H1 (cell line): ENCODE data around the gene RNGTT. TPM values are rescaled to one million over a fixed set of nuclear protein-coding genes. Genes with fewer than 3 reads are reported as not detected.

ENCODE experiments used
- NANOG ChIP-seq: IDR thresholded peaks from 2 replicates; pipeline ENCODE4 v1.6.1; 2011; ENCODE audit warnings: low read length, low read depth, mild to moderate bottlenecking, inconsistent platforms; ENCODE audit not compliant: insufficient read depth, poor library complexity, severe bottlenecking
- RBBP5 ChIP-seq: IDR thresholded peaks from 2 replicates; pipeline ENCODE4 v1.7.1; 2012; ENCODE audit warnings: low read depth, mild to moderate bottlenecking, inconsistent platforms, low read length, moderate library complexity, borderline replicate concordance
- RNF2 ChIP-seq: fragments of 200-900, 300-1000 bp; sonication (generic); IDR thresholded peaks from 2 replicates; pipeline ENCODE4 v1.7.1; 2016; ENCODE audit warnings: borderline replicate concordance, low read depth, mild to moderate bottlenecking, antibody characterized with exemption, low read length; ENCODE audit not compliant: poor library complexity, severe bottlenecking; ENCODE audit errors: missing control alignments
- SIN3A ChIP-seq, 2 experiments: IDR thresholded peaks in 1 of 2; conservative IDR thresholded peaks in 1 of 2; 2 replicates each; pipeline ENCODE4 v1.6.1; 2011 to 2012; ENCODE audit warnings: low read length in 2 of 2, improper control_type of control experiment in 1 of 2, low read depth in 1 of 2, mild to moderate bottlenecking in 1 of 2
- SIRT6 ChIP-seq: IDR thresholded peaks from one replicate; pipeline ENCODE4 v1.7.1; 2012; ENCODE audit warnings: low read length, inconsistent platforms
- SP2 ChIP-seq: IDR thresholded peaks from 2 replicates; pipeline ENCODE4 v1.6.1; 2012; ENCODE audit warnings: mild to moderate bottlenecking, low read length, inconsistent platforms
- TBP ChIP-seq: IDR thresholded peaks from 2 replicates; pipeline ENCODE4 v1.6.1; 2011; ENCODE audit warnings: low read depth, low read length, improper control_type of control experiment
- TCF12 ChIP-seq: IDR thresholded peaks from 2 replicates; pipeline ENCODE4 v1.6.1; 2011; ENCODE audit warnings: low read depth, mild to moderate bottlenecking, low read length
- TEAD4 ChIP-seq: IDR thresholded peaks from 2 replicates; pipeline ENCODE4 v1.6.1; 2012; ENCODE audit warnings: low read depth, low read length, inconsistent platforms, mixed read lengths
- polyA plus RNA-seq, 7 experiments: library from polyadenylated mRNA; depleted of rRNA in 3 of 7; stranded (reverse) in 5 of 7; unstranded in 2 of 7; fragments of >200 nt in 5 of 7; fragments of 200-250 nt in 2 of 7; gene quantifications; 1 replicate in 5 of 7; 2 replicates in 1 of 7; 4 replicates in 1 of 7; pipeline versions ENCODE4 v1.2.1 to v1.2.3, GENCODE V29; 2011 to 2013; ENCODE audit warnings: missing spikeins in 2 of 7, mixed read lengths in 2 of 7
- total RNA-seq: library from RNA; stranded (reverse); fragmentation: NEBNext Ultra II Directional; extraction: Animal tissue kit (Norgen Biotek cat#: 25700); gene quantifications from 2 replicates; pipeline ENCODE4 v1.2.1, GENCODE V29; 2021

Gene RNGTT
- total and polyA plus RNA-seq, 2 of the 8 experiments (the other 6 are each of a cell fraction or from before 2014, with no cell fraction given): 3.6 to 21.2 TPM

DNA sequence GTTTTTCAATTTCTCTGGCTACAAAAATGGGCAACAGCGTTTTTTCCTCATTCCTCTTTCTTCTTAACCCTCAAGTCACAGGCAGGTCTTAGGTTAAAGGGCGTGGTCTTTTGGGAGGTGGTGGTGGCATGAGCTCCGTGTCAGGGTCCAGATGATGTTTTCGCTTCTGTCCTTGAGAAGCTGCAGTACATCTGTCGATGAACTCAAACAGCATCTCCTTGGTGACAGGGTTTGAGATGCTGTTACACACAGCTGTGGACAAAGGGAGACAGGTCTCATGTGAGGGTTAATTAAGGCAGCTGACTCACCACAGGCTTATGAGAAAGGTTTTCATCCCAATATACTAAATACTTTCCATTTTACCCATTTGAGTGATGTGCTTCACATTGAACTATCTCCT, 350.8 kb downstream of the RNGTT start (continued):
- no peak for TF ChIP-seq SIRT6
- TF ChIP-seq SP2: no peak
- TF ChIP-seq SIN3A (conservative IDR thresholded peaks at IDR 0.05 in 1 of 2, IDR thresholded peaks at IDR 0.05 in 1 of 2; ENCODE audit: low read depth in 1 of 2, low read length in 2 of 2): no peak
- no peak for TF ChIP-seq RBBP5
- TF ChIP-seq TEAD4: no peak
- TF ChIP-seq RNF2: no peak
- no peak for TF ChIP-seq TBP
- TF ChIP-seq NANOG: no peak
- TF ChIP-seq TCF12: no peak
